Caki2 (cell line): ENCODE measurements around the gene RADIL. TPM values are rescaled to one million over a fixed set of nuclear protein-coding genes. Genes with fewer than 3 reads are reported as not detected.

ENCODE experiments used
- DNase-seq: peaks from one replicate; pipeline ENCODE4 v3.0.0-alpha.2; 2015; ENCODE audit warnings: low read depth
- in situ Hi-C: cut with HindIII; loops from 2 replicates; pipeline ENCODE4 v1.10.0; 2016; ENCODE audit warnings: low sequenced_read_pairs, low pct_unique_long_range_greater_than_20kb, mixed read lengths
- total RNA-seq: library from RNA; depleted of rRNA; stranded (reverse); fragments of >200 nt; shearing (Covaris generic); gene quantifications from 2 replicates; pipeline ENCODE4 v1.2.3, GENCODE V29; 2014; ENCODE audit warnings: low replicate concordance

RADIL gene
- total RNA-seq, 1 experiment from 2014 or later = 2.2 TPM

- in situ Hi-C loops = no loop called here
- no peak for DNase-seq
These were observed 63.0 kb downstream of the RADIL start for GRCh38 chr7:4820405-4820966.

GRCh38 chr7:4819560-4820404, 63.7 kb downstream of the RADIL start:
- no peak for DNase-seq
- in situ Hi-C loops = no loop called here

- no peak for DNase-seq
These were observed 65.3 kb downstream of the RADIL start for GRCh38 chr7:4818000-4818794.

GRCh38 chr7:4817178-4817901, 66.2 kb downstream of the RADIL start:
- in situ Hi-C loops = no loop called here
- no peak for DNase-seq

More at GRCh38 chr7:4818000-4818794, 65.3 kb downstream of the RADIL start:
- in situ Hi-C loops = no loop called here

GRCh38 chr7:4816419-4817080, 67.0 kb downstream of the RADIL start:
- no peak for DNase-seq
- in situ Hi-C loops = no loop called here

- in situ Hi-C loops = no loop called here
- no peak for DNase-seq
These were observed 67.7 kb downstream of the RADIL start for GRCh38 chr7:4815609-4816418.

- in situ Hi-C loops = no loop called here
- no peak for DNase-seq
These were observed 68.4 kb downstream of the RADIL start for GRCh38 chr7:4815121-4815520.

GRCh38 chr7:4814433-4814832, 69.1 kb downstream of the RADIL start:
- no peak for DNase-seq
- in situ Hi-C loops = no loop called here

GRCh38 chr7:4809666-4810065, 73.8 kb downstream of the RADIL start:
- in situ Hi-C loops = no loop called here
- peak; percentile 89 for DNase-seq

GRCh38 chr7:4809091-4809591, 74.4 kb downstream of the RADIL start:
- in situ Hi-C loops = no loop called here
- DNase-seq = no peak

- no peak for DNase-seq
- in situ Hi-C loops = no loop called here
These were observed 75.0 kb downstream of the RADIL start for GRCh38 chr7:4808565-4808964.

GRCh38 chr7:4808026-4808425, 75.5 kb downstream of the RADIL start:
- DNase-seq = no peak
- in situ Hi-C loops = no loop called here

- in situ Hi-C loops = no loop called here
- DNase-seq = no peak
These were observed 75.9 kb downstream of the RADIL start for GRCh38 chr7:4807598-4808016.

- in situ Hi-C loops = no loop called here
- DNase-seq = no peak
These were observed 76.4 kb downstream of the RADIL start for GRCh38 chr7:4806983-4807597.

- DNase-seq = no peak
- in situ Hi-C loops = no loop called here
These were observed 77.6 kb downstream of the RADIL start for GRCh38 chr7:4805984-4806300.

GRCh38 chr7:4805110-4805983, 78.2 kb downstream of the RADIL start:
- in situ Hi-C loops = no loop called here

More at GRCh38 chr7:4805110-4805983, 78.2 kb downstream of the RADIL start:
- DNase-seq = no peak
